CD1c-positive myeloid dendritic cell (primary cell): ENCODE data around the gene HAX1.
"Not testable (repeated sequence)": the region's sequence is repeated elsewhere in the genome, so short reads cannot be mapped to it uniquely, and the experiment has no call there.

Experiments used
- DNase-seq: peaks from one replicate; pipeline ENCODE4 v3.0.0-alpha.2; 2016; ENCODE audit errors: extremely low spot score

HAX1 gene

DNA sequence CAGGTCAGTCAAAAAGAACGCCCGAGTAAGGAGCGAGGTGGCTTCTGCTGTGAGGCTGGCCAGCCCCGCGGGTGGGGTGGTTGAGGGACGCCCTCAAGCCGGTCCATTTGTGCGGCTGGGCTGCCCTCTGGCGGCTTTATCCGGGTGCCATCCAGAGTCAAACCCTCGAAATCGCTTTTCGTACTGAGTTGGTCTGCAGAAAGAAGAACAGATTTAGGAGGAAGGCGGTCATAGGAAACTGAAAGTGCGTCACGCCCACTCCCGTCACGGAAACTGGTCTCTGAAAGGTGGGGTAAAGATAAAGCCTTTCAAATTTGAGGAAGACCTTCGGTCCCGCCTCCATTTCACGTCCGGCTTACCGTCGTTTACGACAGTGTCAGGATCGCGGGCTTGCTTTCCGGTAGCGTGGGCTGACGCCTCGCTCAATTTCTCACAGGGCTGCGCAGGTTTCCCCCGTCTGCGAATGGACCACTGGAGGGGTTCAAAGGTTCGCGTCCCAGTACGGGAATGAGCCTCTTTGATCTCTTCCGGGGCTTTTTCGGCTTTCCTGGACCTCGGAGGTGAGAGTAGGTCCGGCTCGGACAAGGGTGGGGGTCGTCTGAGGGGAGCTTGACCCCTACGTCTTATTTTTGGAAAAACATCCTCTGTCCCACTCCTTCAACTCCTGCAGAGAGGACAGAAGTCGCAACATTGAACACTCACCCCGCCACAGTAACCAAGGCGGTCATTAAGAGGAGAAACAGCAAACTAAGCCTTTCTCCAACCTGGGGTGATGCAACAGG is at the start of gene HAX1:
TSS of gene HAX1 (plus strand) at position 413 of the 782 bp plus-strand sequence. CDS start at position 508, 95 bp downstream.
- peak; percentile 99 for DNase-seq

DNA sequence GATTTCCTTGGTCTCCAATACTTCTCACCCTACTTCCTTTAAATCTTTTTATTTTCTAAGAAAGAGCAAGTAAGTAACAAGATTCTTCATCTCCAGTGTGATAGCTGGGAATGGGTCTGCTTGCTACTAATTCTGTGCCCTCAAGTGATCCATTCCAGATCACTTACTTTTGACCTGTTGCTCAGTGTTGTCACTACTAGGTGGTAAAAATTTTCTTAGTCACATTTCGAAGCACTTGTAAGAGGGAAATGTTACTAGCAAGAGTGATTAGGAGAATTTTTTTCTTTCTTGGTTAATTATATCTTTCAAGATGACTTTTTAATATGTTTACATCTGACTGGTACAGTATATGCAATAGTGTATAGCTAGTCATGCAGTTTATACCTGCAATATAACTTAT is 49.5 kb upstream of the HAX1 start:
- no peak for DNase-seq

DNA sequence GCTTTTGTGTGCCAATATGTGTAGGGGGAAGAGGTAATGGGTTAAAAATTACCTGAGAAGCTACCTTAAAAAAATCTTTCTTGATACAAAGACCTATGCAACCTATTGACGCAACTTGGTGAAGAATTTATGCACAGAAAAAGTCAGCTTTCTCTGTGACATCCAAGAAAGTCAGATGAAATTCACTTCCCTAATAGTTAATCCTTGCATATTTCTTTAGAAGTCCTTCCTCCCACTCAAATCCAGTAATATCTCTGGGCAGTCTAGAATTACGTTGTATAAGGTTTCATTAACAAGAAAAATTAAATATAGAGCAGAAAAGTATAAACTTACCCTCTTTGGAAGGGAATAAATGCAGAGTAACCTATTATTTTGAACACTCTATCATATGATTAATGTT is 48.8 kb upstream of the HAX1 start:
- peak; percentile 82 for DNase-seq

DNA sequence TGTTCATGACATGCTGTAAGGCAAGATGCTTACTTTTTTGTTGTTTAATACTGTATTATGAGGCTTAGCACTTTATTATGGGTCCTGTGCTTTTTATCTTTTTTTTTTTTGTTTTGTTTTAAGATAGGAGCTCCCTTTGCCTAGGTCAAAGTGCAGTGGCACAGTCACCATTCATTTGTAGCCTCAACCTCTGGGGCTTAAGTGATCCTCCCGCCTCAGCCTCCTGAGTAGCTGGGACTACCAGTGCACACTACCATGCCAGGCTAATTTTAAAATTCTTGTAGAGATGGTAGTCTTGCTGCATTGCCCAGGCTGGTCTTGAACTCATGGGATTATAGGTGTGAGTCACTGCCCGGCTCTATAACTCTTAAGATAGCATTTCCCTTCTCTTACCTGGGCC is 47.1 kb upstream of the HAX1 start:
- no peak for DNase-seq

DNA sequence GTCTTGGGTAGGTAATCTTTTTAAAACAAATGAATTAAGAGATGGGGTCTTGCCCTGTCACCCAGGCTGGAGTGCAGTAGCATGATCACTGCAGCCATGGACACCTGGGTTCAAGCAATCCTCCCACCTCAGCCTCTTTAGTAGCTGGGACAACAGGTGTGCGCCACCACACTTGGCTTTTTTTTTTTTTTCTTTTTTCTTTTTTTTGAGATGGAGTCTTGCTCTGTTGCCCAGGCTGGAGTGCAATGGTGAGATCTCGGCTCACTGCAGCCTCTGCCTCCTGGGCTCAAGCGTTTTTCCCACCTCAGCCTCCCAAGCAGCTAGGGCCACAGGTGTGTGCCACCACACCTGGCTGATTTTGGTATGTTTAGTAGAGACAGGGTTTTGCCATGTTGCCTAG is 41.3 kb upstream of the HAX1 start:
- DNase-seq, result not testable (repeated sequence)

DNA sequence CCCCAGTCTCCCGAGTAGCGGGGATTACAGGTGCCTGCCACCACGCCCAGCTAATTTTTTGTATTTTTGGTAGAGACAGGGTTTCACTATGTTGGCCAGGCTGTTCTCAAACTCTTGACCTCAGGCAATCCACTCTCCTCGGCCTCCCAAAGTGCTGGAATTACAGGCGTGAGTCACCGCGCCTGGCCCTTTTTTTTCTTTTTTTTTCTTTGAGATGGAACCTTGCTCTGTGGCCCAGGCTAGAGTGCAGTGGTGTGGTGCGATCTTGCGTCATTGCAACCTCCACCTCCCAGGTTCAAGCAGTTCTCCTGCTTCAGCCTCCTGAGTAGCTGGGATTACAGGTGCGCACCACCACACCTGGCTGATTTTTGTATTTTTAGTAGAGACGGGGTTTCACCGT is 39.3 kb upstream of the HAX1 start:
- not testable (repeated sequence) for DNase-seq

DNA sequence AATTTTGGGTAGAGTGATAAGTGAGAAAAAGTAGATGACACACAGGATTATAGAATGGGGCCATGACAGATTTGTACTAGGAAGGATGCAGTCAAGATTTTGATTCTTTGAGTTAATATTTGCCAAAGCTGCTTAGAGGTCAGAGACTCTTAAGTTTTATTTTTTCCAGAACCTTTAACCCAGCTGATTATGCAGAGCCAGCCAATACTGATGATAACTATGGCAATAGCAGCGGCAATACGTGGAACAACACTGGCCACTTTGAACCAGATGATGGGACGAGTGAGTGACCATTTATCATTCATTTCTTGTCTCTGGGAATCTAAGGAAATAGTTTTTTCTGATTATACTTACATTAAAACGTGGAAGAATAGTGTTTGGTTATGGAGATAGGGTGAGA is 35.6 kb upstream of the HAX1 start:
- DNase-seq, result no peak

DNA sequence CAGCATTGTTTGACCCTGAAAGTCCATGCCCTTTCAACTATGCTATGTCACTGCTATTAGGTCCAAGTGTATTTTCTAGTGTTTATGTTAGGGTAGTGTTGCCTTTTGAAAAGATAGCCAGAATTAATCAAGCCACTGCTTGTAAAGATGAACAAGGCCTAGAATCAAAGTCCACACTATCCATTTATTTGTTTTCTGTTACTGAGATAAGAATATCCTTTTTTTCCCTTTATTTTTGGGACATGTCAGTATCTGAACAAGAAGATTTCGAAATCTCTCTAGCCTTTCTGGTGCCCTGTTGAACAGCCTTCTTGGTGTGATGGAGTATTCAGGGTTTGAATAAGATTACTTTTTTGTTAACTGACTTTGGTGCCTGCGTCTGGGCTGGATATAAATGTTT is 35.0 kb upstream of the HAX1 start:
- no peak for DNase-seq

DNA sequence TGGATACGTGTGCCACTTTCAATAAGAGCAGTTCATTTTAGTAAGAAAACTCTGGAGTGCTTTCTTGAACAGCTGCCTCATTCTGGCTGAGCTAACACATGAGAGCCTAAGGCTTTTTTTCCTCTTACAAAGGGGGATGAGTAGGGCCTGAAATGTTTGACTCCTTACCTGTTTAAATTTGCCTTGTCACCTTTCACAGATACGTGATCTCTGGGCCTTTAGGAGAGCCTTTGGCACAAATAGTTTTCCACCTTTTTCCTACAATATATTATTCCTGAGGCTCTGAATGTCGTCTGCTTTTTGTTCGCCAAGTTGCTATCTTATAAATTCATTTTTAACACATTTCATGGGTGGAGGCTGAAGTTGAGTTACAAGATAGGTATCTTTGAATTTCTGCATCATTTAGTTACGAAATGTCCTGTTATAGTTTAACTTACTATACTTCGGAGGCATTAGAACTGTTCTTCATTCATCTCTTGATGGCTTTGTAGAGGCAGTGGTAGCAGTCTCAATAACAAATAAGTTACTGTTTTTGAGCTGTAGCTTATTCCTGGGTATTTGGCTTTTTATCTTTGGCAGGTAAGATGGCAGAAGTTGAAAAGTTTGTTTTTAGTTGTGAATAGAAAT is 34.4 kb upstream of the HAX1 start:
- no peak for DNase-seq

DNA sequence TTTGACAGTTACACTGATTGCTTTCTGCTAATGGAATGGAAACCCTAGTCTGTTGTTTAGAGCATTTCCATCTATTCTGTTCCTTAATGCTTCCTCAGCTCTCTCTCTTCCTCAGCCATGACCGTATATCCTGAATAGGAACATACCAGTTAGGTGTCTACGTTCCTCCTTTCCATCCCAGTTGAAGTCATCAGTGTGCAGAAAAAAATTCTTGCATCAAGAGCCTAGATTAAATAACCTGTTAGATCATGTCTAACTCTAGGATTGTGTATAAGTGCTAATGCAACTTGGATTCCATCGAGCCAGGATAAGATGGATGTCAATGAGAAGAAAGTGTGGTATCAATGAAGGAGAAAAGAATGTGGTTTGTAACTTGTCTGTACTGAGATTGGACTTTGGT is 32.9 kb upstream of the HAX1 start:
- no peak for DNase-seq

DNA sequence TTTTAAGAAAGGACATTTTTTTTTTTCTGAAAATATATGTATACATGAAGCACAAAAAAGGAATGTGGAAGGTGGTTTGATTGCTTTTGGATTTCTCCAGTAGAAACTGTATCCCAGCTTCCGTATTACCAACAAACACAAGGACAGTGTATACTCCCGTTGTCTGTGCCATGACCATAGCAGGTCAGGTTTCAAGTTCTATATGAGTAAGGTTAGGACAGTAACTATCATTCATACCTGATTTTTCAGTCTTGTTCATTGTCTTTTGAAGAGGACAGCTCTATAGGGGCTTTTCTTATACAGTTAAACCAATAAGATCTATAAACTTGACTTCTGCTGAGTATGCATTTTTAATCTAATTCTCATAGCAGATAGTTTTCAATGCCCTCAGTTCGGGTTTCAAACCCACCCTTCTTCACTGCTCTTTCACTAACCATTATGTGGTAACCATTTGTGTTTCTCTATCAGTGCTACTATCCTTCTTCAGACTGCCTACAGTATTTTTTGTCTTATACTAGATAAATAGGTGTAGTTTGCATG is 32.1 kb upstream of the HAX1 start:
- DNase-seq, result no peak

DNA sequence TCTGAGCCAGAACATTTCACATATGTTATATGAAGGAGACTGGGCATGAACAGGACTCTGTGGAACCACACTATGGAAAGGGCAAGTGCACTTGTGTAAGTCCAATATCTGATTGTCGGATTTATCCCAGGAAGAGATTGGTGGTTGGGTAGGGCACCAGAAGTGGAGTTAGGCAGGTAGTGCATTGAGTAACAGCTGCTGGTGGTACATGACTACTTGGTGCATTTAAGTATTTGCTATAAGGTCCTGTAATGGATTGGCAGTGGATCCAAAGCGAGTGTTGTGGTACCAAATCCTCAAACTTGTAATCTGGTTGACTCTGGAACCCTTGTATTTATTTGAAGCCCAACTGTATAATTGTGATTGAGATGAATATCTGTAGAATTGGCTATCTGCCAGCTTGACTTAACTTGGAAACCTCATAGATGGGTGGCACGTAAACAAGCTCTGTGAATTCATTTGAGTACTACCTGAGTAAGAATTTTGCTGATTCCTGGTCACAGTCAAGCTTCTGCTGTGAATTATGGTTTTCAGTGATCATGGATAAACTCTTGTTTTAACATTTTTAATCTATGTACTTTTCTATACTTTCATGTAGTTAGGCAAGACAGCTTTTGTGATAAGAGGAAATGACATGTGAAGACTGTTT is 30.6 kb upstream of the HAX1 start:
- no peak for DNase-seq

DNA sequence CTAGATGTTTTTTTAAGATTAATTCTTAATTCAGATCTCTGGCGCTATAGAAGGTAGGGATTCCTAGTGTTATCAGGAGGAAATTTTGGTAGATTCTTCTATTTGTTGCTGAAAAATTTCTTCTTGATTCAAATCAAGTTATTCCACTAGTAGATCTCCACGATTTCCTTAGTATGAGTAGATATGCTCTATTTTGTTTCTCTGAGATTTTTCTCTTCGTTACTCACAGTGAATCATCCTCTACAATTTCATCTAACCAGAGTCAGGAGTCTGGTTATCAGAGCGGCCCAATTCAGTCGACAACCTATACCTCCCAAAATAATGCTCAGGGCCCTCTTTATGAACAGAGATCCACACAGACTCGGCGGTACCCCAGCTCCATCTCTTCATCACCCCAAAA is 18.8 kb upstream of the HAX1 start:
- no peak for DNase-seq

DNA sequence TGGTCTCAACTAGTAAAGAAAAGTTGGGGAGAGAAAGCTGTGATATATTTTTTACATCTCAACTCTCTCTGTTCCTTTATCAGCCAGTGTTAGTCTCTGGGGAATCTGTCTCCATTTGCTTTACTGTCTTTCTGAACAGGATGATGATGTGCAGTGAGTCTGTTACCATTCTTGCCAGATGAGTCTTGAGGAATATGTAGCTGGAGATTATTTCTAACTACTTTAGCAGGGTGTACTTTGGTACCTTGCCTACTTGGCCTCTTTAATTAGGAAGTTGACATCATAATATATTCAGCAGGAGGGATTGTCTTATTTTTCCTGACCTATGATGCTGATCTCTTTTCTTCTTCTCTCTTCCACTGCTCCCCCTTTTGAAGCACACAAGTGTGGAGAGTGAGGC is 15.7 kb upstream of the HAX1 start:
- DNase-seq, result no peak

DNA sequence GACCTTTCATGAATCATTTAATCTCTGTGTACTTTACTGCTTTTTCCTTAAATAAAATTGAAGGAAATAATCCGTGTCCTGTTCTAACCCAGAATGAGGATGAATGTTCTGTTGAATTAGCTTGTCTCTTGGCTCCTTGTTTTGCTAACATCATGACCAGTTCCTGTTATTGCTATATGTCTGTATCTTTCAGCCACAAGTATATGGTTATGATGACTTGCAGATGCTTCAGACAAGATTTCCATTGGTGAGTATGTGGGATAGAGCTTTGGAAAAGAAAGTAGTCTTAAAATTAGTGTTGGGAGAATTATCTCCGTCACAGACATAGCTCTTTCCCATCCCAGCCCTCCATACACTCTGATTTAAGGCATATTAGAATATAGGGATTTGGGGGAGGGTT is 13.6 kb upstream of the HAX1 start:
- DNase-seq, result no peak

DNA sequence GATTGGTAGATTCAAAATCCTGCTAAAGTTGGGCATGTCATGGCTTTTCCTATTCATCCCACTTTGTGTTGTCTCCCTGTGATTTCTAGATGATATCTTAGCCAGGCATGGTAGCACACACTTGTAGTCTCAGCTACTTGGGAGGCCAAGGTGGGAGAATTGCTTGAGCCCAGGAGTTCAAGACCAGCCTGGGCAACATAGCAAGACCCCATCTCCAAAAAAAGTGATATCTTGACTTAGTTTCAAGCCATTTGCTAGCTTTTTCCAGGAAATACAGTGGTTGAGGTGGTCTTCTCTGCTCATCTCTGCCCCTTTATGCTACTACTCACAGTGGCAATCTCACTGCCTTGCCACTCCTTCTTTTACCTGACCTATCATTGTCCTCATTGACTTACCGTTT is 12.3 kb upstream of the HAX1 start:
- no peak for DNase-seq

DNA sequence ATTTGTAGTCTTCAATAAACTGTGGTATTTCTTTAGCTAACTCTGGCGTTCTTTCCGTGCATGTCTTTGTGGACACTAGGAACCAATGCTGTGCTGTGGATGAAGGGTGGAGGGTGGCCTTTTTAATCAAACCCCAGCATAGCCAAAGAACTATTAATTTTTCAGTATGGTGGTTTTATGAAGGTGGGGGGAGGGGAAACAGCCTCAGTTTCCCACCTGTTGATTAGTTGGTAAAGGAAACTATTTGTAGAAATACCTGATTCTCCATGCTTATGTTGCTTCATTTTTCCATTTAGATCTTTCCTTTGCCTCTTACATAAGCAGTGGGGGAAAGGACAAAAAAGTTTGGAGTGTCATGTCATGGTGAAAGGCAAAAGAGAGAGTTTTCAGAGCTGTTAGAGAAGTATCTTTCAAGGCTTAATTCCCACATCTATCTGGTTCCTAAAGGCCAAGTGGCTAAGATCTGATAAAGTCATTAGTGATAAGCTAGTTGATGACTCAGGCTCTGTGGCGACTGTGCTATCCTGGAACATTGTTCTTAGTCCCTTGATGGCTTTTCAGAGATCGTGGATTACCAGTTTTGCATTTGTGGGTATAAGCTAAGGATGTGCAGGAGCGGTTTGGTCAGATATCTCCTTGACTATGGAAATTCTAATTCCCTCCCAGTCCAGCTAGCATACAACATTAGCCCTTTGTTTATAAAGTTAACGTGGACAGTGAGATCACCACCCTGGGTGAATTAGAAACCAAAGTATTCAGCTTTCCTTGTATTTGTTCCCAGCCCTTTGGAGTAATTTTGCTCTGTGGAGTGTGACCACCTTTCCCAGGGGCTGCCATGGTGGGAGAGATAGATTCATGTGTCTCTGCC is 8.7 kb upstream of the HAX1 start:
- DNase-seq, result no peak

DNA sequence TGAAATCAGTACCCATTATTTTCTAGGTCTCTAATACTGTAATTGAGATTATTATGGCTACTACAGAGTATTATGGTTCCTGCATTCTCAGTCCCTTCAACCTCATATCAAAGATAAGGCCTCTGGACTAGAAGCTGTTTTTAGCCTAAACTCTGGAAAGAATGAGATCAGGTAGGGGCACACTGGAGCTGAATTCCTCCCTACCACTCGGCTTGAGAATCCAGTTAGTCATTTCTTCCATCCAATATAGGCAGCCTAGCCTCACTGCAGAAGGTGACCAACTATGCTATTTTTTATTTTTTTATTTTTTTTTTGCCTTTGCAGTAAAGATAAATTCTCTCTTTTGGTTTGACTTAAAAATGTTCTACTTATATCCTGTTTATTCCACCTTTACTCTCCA is 8.0 kb upstream of the HAX1 start:
- DNase-seq, result no peak

DNA sequence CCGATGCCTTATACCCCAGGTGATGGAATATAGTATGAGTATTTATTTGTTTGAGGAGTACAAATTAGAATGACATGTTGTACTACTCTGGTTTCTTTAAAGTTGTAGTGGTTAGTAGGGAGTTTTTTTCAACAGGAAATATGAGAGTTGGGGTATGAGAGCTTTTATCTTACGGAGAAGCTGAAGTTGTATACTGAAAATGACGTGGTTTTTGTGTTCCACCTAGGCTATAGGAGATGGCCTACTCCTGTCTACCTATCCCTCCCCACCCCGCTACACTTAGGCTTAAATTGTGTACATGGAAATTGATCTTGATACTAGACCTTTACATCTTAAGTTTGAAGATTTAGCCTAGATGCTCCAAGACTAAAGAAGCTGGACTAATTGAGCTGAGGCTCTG is 6.8 kb upstream of the HAX1 start:
- DNase-seq, result no peak

DNA sequence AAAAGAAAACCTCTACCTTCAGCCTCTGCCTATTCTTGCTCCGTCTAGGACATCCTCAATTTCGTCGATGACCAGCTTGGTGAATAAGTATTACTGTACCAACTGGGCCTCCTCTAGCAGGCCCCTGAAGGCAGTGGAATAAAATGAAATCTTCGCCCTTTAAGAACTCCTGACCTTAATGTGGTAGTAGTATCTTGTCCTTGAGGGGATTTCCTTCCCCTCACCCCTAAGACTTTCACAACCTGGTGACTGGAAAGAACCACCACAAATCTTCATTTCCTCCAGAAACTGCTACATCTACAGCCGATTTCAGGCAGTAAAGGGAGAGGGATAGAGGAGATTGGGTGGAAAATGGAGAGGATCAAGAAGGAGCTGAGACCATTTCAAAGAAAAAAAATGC is 1.6 kb upstream of the HAX1 start:
- DNase-seq, result no peak

DNA sequence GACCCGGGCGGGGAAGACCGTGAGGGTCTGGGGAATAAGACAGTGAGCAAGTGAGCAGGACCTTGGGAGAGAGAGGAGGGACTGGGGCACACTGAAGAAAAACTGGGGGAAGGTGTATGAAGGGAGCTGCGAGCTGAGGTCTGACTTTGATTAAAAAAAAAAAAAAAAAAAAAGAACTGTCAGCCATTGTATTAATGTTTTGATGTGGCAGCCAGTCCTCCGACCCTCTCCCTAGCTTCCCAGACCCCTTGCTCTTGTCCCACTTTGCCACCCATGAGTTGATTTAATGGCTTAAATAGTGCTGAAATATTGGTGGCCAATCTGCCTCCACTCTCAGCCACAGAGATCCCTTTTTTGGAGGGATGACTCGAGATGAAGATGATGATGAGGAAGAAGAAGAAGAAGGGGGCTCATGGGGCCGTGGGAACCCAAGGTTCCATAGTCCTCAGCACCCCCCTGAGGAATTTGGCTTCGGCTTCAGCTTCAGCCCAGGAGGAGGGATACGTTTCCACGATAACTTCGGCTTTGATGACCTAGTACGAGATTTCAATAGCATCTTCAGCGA is 652 bp downstream of the HAX1 start:
- DNase-seq, result no peak

DNA sequence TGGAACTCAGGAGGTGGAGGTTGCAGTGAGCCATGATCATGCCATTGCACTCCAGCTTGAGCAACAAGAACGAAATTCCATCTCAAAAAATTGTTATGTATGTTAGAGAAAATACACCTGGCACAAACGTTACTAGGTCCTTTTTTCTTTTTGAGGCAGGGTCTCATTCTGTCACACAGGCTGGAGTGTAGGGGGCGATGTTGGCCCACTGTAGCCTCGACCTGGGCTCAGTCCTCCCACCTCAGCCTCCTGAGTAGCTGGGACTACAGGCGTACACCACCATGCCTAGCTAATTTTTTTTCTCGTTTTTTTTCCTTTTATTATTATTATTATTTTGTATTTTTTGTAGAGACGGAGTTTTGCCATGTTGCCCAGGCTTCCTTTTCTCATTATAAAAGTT is 4.4 kb downstream of the HAX1 start:
- DNase-seq, result no peak
